GM10248 (cell line): Measurements from ENCODE around the gene SLC7A9.
"Not testable (repeated sequence)": the region's sequence is repeated elsewhere in the genome, so short reads cannot be mapped to it uniquely, and the experiment has no call there.

ENCODE experiments used
- CTCF ChIA-PET: fragments of 300-600 bp; sonication (Branson Sonifier 250); formaldehyde crosslinking; extraction: SDS; loops from one replicate; lab custom pipeline; 2021; ENCODE audit warnings: antibody characterized with exemption; lab: Yijun Ruan, JAX
- POLR2A ChIA-PET: fragments of 350-650 bp; sonication (Branson Sonifier 250); formaldehyde crosslinking; extraction: SDS; loops from one replicate; lab custom pipeline; 2020; ENCODE audit warnings: antibody characterized with exemption; lab: Yijun Ruan, JAX
- DNase-seq: peaks from one replicate; pipeline ENCODE4 v3.0.0; 2012; ENCODE audit errors: extremely low spot score
- TF ChIP-seq, protein P1 (sequence below): IDR thresholded peaks from 2 replicates; pipeline ENCODE4 v1.5.1; 2012; ENCODE audit warnings: mild to moderate bottlenecking, low read depth; ENCODE audit errors: extremely low read depth, missing control alignments, control extremely low read depth

The SLC7A9 gene

DNA sequence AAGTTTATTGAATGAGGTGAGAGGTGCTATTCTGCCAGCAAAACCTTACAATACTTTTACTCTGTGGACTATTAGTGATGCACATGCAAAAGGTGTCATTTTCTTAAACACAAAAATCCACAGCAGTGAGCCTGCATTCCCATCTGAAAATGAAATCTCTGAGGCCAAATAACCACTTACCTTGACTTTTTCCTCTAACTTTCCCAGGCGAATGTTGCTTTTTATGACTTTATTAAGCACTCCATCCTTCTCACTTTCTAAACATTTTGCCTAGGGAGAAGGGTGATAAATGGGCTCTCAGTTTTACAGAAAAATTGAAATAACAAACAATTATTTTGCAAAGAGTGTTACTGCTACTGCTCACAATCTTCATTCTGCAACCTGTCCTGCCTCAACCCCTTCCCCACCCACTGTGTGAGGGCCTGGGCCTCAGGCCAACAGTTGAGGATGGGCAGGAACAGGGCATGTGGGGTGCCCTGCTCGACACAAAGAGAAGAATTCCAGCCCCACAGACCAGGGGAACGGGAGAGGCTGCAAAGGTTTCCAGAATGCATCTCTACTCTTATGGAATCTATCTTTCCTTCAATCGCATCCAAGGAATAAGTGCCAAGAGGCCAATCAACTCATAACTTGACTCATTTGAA is 18.1 kb upstream of the SLC7A9 start:
- no peak for DNase-seq
- CTCF ChIA-PET: no interaction called here
- POLR2A ChIA-PET: interaction anchor here (0.6 kb wide), 1 partner anchor 12 kb away, joined by 4 read pairs; no protein-coding TSS in a partner anchor
- TF ChIP-seq, protein P1, sequence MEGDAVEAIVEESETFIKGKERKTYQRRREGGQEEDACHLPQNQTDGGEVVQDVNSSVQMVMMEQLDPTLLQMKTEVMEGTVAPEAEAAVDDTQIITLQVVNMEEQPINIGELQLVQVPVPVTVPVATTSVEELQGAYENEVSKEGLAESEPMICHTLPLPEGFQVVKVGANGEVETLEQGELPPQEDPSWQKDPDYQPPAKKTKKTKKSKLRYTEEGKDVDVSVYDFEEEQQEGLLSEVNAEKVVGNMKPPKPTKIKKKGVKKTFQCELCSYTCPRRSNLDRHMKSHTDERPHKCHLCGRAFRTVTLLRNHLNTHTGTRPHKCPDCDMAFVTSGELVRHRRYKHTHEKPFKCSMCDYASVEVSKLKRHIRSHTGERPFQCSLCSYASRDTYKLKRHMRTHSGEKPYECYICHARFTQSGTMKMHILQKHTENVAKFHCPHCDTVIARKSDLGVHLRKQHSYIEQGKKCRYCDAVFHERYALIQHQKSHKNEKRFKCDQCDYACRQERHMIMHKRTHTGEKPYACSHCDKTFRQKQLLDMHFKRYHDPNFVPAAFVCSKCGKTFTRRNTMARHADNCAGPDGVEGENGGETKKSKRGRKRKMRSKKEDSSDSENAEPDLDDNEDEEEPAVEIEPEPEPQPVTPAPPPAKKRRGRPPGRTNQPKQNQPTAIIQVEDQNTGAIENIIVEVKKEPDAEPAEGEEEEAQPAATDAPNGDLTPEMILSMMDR: no peak

DNA sequence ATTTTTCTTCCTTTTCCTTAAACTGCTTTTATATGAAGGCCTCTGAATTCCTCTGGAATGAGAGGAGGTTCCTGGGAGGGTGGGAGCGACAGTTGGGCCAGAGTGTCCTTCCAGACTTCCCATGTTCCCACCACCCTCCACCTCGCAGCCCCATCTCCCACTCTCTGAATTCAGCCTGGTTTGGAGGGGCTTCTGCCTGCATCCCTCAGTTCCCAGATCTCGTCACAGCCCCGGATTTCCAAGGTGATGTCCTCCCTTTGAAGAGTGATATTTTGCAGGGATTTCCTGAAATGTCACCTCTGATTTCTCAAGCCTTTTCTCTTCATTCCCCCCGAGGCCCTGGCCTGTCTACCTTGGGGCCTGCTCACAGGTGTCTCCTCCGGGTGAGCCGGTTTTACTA is 16.7 kb upstream of the SLC7A9 start:
- DNase-seq: no peak
- TF ChIP-seq, protein P1: no peak
- POLR2A ChIA-PET: no interaction called here
- CTCF ChIA-PET: no interaction called here

DNA sequence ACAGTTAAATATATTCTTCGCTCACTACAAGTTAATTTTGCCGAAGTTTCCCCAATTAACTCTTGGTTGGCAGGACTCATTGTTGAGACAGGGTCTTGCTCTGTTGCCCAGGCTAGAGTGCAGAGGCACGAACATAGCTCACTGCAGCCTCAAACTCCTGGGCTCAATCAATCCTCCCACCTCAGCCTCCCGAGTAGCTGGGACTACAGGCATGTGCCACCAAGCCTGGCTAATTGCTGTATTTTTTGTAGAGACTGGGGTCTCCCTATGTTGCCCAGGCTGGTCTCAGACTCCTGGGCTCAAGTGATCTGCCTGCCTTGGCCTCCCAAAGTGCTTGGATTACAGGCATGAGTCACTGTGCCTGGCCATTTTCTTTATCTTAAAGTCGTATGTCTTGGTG is 15.7 kb upstream of the SLC7A9 start:
- CTCF ChIA-PET: interaction anchor here (0.8 kb wide), 1 partner anchor 11 kb away, joined by 3 read pairs; no protein-coding TSS in a partner anchor
- POLR2A ChIA-PET, DNase-seq: not testable (repeated sequence)

DNA sequence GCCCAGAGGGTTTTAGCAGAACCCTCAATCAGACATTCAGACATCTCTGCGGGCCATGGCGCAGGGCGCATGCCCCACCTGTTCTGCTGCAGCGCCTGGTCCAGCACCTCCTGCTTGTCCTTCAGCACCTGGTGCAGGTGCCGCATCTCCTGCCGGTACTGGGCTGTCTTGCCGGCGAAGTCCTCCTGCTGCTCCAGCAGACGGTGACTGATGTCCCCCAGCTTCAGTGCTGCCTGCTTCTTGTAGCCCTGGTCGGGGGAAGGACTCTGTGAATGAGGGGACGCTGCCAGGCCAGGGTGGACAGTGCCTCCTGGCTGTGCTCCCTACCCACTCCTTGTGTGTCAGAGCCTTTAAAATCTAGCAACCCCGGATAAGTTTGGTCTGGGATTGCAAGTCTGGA is 12.2 kb upstream of the SLC7A9 start:
- TF ChIP-seq, protein P1: no peak
- DNase-seq: no peak
- ChIA-PET CTCF (no interaction called here), POLR2A (no interaction called here)

DNA sequence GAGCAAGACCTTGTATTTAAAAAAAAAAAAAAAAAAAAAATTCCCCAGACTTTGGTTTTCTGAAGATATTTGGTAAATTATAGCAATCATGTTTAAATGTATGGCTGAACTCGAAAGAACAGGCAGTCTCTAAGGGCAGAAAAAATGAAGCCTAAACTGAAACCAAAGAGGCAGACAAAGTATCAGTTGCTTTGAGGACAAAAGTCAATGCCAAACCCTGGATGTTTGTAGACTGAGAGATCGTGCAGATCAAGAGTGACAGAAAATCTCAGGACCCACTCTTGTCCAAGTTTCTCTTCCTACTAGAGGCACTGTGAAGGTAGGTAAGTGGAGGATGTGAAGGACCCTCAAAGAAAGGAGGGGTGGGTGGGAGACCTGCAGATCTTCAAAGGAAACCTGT is 11.1 kb upstream of the SLC7A9 start:
- DNase-seq: no peak
- POLR2A ChIA-PET: no interaction called here
- TF ChIP-seq, protein P1: no peak
- CTCF ChIA-PET: no interaction called here

DNA sequence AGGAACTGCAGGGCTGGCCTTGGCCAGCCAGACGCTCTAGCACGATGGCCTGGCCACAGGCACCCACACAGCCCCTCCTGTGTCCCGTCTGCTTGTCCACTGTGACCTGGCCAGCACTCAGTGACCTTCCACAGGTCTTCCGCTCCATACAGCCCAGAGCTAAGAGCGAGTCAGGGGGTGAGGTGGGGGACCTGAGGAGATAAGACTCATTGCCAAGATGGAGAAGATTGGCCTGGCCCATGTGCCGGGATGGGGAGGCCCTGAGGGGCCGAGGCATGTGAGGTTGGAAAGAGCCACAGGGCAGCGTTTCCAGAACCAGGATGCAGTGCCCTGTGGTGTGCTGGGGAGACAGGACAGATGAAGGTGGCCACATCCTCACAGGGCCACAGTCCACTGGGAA is 10.2 kb upstream of the SLC7A9 start:
- no peak for DNase-seq
- ChIA-PET CTCF (interaction anchor here (1.3 kb wide), 1 partner anchor 13 kb away, joined by 3 read pairs; no protein-coding TSS in a partner anchor), POLR2A (no interaction called here)
- TF ChIP-seq, protein P1: no peak

DNA sequence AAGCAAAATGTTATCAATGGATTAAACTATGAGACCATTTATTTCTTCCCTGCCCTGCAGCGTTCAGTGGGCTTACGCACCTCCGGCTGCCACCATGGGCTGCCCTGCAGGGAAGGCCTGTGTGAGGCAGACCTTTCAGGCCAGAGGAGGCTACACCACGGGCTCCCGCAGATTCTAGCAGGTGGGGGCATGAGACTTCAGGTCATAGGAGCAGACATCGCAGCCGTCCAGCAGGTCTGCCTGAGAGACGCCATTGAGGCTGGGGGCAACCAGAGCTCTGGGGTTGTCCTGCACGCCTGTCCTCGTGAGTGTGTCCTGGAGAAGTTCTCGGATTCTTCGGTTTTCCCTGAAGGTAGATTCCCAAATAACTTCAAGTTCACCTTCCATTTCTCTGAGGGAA is 9.4 kb upstream of the SLC7A9 start:
- TF ChIP-seq, protein P1: no peak
- no peak for DNase-seq
- ChIA-PET CTCF (interaction anchor here (1.3 kb wide), 1 partner anchor 13 kb away, joined by 3 read pairs; no protein-coding TSS in a partner anchor), POLR2A (no interaction called here)
